ENCODE results near the gene ZMIZ1.

GRCh38 chr10:79116368-79116767 lies 47.6 kb downstream of the ZMIZ1 start:
- TF ChIP-seq, protein P1, sequence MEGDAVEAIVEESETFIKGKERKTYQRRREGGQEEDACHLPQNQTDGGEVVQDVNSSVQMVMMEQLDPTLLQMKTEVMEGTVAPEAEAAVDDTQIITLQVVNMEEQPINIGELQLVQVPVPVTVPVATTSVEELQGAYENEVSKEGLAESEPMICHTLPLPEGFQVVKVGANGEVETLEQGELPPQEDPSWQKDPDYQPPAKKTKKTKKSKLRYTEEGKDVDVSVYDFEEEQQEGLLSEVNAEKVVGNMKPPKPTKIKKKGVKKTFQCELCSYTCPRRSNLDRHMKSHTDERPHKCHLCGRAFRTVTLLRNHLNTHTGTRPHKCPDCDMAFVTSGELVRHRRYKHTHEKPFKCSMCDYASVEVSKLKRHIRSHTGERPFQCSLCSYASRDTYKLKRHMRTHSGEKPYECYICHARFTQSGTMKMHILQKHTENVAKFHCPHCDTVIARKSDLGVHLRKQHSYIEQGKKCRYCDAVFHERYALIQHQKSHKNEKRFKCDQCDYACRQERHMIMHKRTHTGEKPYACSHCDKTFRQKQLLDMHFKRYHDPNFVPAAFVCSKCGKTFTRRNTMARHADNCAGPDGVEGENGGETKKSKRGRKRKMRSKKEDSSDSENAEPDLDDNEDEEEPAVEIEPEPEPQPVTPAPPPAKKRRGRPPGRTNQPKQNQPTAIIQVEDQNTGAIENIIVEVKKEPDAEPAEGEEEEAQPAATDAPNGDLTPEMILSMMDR (IDR thresholded peaks at IDR 0.05) = no peak
- TF ChIP-seq POLR2A (IDR thresholded peaks at IDR 0.05) = no peak

All from adrenal gland (tissue), 5 donors.